H1 (cell line): ENCODE measurements around the gene TCEA3. TPM values are rescaled to one million over a fixed set of nuclear protein-coding genes. Genes with fewer than 3 reads are reported as not detected.

Experiments used
- E2F6 ChIP-seq: IDR thresholded peaks from 2 replicates; pipeline ENCODE4 v1.6.1; 2012; ENCODE audit warnings: inconsistent platforms
- RAD21 ChIP-seq, 2 experiments: IDR thresholded peaks in 1 of 2; conservative IDR thresholded peaks in 1 of 2; 2 replicates each; pipeline ENCODE4 v1.6.1; 2011; ENCODE audit warnings: low read depth in 2 of 2, low read length in 2 of 2, improper control_type of control experiment in 1 of 2, inconsistent platforms in 1 of 2, mild to moderate bottlenecking in 1 of 2, moderate library complexity in 1 of 2
- SP4 ChIP-seq: IDR thresholded peaks from 2 replicates; pipeline ENCODE4 v1.6.1; 2012; ENCODE audit warnings: low read length, inconsistent platforms
- ZNF274 ChIP-seq: IDR thresholded peaks from 2 replicates; pipeline ENCODE4 v1.7.0; 2012; ENCODE audit warnings: low read length, borderline replicate concordance; ENCODE audit errors: extremely low read depth
- polyA plus RNA-seq, 7 experiments: library from polyadenylated mRNA; depleted of rRNA in 3 of 7; stranded (reverse) in 5 of 7; unstranded in 2 of 7; fragments of >200 nt in 5 of 7; fragments of 200-250 nt in 2 of 7; gene quantifications; 1 replicate in 5 of 7; 2 replicates in 1 of 7; 4 replicates in 1 of 7; pipeline versions ENCODE4 v1.2.1 to v1.2.3, GENCODE V29; 2011 to 2013; ENCODE audit warnings: missing spikeins in 2 of 7, mixed read lengths in 2 of 7
- total RNA-seq: library from RNA; stranded (reverse); fragmentation: NEBNext Ultra II Directional; extraction: Animal tissue kit (Norgen Biotek cat#: 25700); gene quantifications from 2 replicates; pipeline ENCODE4 v1.2.1, GENCODE V29; 2021

Gene TCEA3
- total and polyA plus RNA-seq, 2 of the 8 experiments (the other 6 are each of a cell fraction or from before 2014, with no cell fraction given) = 0.08 TPM; not detected in 1

- TF ChIP-seq RAD21 (IDR thresholded peaks at IDR 0.05 in 1 of 2, conservative IDR thresholded peaks at IDR 0.05 in 1 of 2; ENCODE audit: low read depth in 2 of 2, low read length in 2 of 2) (no peak), ZNF274 (no peak), SP4 (no peak), E2F6 (no peak)
- TF ChIP-seq, all 59 proteins: peak for 0
Measured at GRCh38 chr1:23434260-23434775, 9.8 kb upstream of the TCEA3 start (continued).
